ENCODE results near the gene SETDB2.

- TF ChIP-seq, protein P1, sequence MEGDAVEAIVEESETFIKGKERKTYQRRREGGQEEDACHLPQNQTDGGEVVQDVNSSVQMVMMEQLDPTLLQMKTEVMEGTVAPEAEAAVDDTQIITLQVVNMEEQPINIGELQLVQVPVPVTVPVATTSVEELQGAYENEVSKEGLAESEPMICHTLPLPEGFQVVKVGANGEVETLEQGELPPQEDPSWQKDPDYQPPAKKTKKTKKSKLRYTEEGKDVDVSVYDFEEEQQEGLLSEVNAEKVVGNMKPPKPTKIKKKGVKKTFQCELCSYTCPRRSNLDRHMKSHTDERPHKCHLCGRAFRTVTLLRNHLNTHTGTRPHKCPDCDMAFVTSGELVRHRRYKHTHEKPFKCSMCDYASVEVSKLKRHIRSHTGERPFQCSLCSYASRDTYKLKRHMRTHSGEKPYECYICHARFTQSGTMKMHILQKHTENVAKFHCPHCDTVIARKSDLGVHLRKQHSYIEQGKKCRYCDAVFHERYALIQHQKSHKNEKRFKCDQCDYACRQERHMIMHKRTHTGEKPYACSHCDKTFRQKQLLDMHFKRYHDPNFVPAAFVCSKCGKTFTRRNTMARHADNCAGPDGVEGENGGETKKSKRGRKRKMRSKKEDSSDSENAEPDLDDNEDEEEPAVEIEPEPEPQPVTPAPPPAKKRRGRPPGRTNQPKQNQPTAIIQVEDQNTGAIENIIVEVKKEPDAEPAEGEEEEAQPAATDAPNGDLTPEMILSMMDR (optimal IDR thresholded peaks at IDR 0.05 in 1 of 3, IDR thresholded peaks at IDR 0.05 in 1 of 3, conservative IDR thresholded peaks at IDR 0.05 in 1 of 3; ENCODE audit: extremely low read depth in 1 of 3, insufficient read depth in 2 of 3, low read length in 3 of 3), result no peak
- no peak for TF ChIP-seq EZH2 (IDR thresholded peaks at IDR 0.05; ENCODE audit: low read length)
Measured at GRCh38 chr13:49399801-49400472, 44.1 kb upstream of the SETDB2 start.

Data from keratinocyte (primary cell).